Measurements from ENCODE around the gene SEC14L3. TPM values are rescaled to one million over a fixed set of nuclear protein-coding genes. Genes with fewer than 3 reads are reported as not detected.

Gene SEC14L3
- total RNA-seq, 1 experiment from 2014 or later, result not detected

GRCh38 chr22:30439226-30439625, 32.6 kb downstream of the SEC14L3 start:
- no peak for DNase-seq

GRCh38 chr22:30438559-30438958, 33.3 kb downstream of the SEC14L3 start:
- BruUV-seq (replicated peaks), result no TSS peak
- Mint-ChIP-seq H3K9me3 (ENCODE audit: low read depth, unreplicated experiment) (peaks cover 3% of the 10 kb centered on the region), H3K36me3 (ENCODE audit: insufficient read depth, unreplicated experiment) (no peaks in the 10 kb centered on the region), H3K4me3 (ENCODE audit: low read depth, unreplicated experiment) (no peak overlapping the region), H3K27ac (ENCODE audit: unreplicated experiment) (no peak overlapping the region), H3K27me3 (ENCODE audit: unreplicated experiment) (no peaks in the 10 kb centered on the region), H3K4me1 (ENCODE audit: low read depth, unreplicated experiment) (peaks cover 40% of the 10 kb centered on the region)
- intact Hi-C loops (cut with micrococcal nuclease; ENCODE audit: unreplicated experiment), result no loop called here
- CTCF ChIA-PET, result interaction anchor here (0.7 kb wide), 2 partner anchors 96 to 105 kb away, joined by 3 to 6 read pairs; no protein-coding TSS in a partner anchor
- no peak for TF ChIP-seq CTCF (IDR thresholded peaks at IDR 0.05; ENCODE audit: unreplicated experiment)
- DNase-seq, result no peak

More at GRCh38 chr22:30439226-30439625, 32.6 kb downstream of the SEC14L3 start:
- H3K27me3 Mint-ChIP-seq (ENCODE audit: unreplicated experiment), result no peaks in the 10 kb centered on the region
- no peak overlapping the region for H3K4me3 Mint-ChIP-seq (ENCODE audit: low read depth, unreplicated experiment)
- TF ChIP-seq CTCF (IDR thresholded peaks at IDR 0.05; ENCODE audit: unreplicated experiment), result no peak
- H3K36me3 Mint-ChIP-seq (ENCODE audit: insufficient read depth, unreplicated experiment), result no peaks in the 10 kb centered on the region
- intact Hi-C loops (cut with micrococcal nuclease; ENCODE audit: unreplicated experiment), result no loop called here
- H3K27ac Mint-ChIP-seq (ENCODE audit: unreplicated experiment), result no peak overlapping the region
- BruUV-seq (replicated peaks), result no TSS peak
- CTCF ChIA-PET, result interaction anchor here (0.7 kb wide), 2 partner anchors 95 to 104 kb away, joined by 3 to 6 read pairs; no protein-coding TSS in a partner anchor
- H3K4me1 Mint-ChIP-seq (ENCODE audit: low read depth, unreplicated experiment), result peaks cover 41% of the 10 kb centered on the region
- H3K9me3 Mint-ChIP-seq (ENCODE audit: low read depth, unreplicated experiment), result peaks cover 3% of the 10 kb centered on the region

- CTCF ChIA-PET, result interaction anchor here (0.6 kb wide), 1 partner anchor 253 kb away, joined by 6 read pairs; no protein-coding TSS in a partner anchor
- no peaks in the 10 kb centered on the region for H3K27me3 Mint-ChIP-seq (ENCODE audit: unreplicated experiment)
- no peak for TF ChIP-seq CTCF (IDR thresholded peaks at IDR 0.05; ENCODE audit: unreplicated experiment)
- no peak overlapping the region for H3K27ac Mint-ChIP-seq (ENCODE audit: unreplicated experiment)
- H3K4me1 Mint-ChIP-seq (ENCODE audit: low read depth, unreplicated experiment), result peaks cover 28% of the 10 kb centered on the region
- BruUV-seq (replicated peaks), result no TSS peak
- no peak overlapping the region for H3K4me3 Mint-ChIP-seq (ENCODE audit: low read depth, unreplicated experiment)
- peaks cover 3% of the 10 kb centered on the region for H3K9me3 Mint-ChIP-seq (ENCODE audit: low read depth, unreplicated experiment)
- intact Hi-C loops (cut with micrococcal nuclease; ENCODE audit: unreplicated experiment), result no loop called here
- no peaks in the 10 kb centered on the region for H3K36me3 Mint-ChIP-seq (ENCODE audit: insufficient read depth, unreplicated experiment)
- DNase-seq, result no peak
Measured at GRCh38 chr22:30436196-30436595, 35.6 kb downstream of the SEC14L3 start.

- CTCF ChIA-PET, result interaction anchor here (0.6 kb wide), 1 partner anchor 253 kb away, joined by 6 read pairs; no protein-coding TSS in a partner anchor
- no peak overlapping the region for H3K27ac Mint-ChIP-seq (ENCODE audit: unreplicated experiment)
- H3K27me3 Mint-ChIP-seq (ENCODE audit: unreplicated experiment), result no peaks in the 10 kb centered on the region
- BruUV-seq (replicated peaks), result no TSS peak
- H3K36me3 Mint-ChIP-seq (ENCODE audit: insufficient read depth, unreplicated experiment), result no peaks in the 10 kb centered on the region
- peaks cover 3% of the 10 kb centered on the region for H3K9me3 Mint-ChIP-seq (ENCODE audit: low read depth, unreplicated experiment)
- peaks cover 23% of the 10 kb centered on the region for H3K4me1 Mint-ChIP-seq (ENCODE audit: low read depth, unreplicated experiment)
- H3K4me3 Mint-ChIP-seq (ENCODE audit: low read depth, unreplicated experiment), result no peak overlapping the region
- no peak for DNase-seq
- TF ChIP-seq CTCF (IDR thresholded peaks at IDR 0.05; ENCODE audit: unreplicated experiment), result no peak
- intact Hi-C loops (cut with micrococcal nuclease; ENCODE audit: unreplicated experiment), result no loop called here
Measured at GRCh38 chr22:30435674-30436126, 36.1 kb downstream of the SEC14L3 start.
